HUES48 (cell line): ENCODE measurements around the gene ARL8A.
"Not testable (repeated sequence)": the region's sequence is repeated elsewhere in the genome, so short reads cannot be mapped to it uniquely, and the experiment has no call there.

Experiments used
- H3K27ac ChIP-seq: one replicate; pipeline ENCODE4 v1.7.0; 2013; ENCODE audit warnings: low read depth, low read length, inconsistent platforms
- H3K27me3 ChIP-seq: 2 replicates; pipeline ENCODE4 v1.6.1; 2013; ENCODE audit warnings: mild to moderate bottlenecking, low read length; ENCODE audit not compliant: control insufficient read depth, insufficient read depth
- H3K36me3 ChIP-seq: 2 replicates; pipeline ENCODE4 v1.6.1; 2013; ENCODE audit warnings: low read length; ENCODE audit not compliant: control insufficient read depth, insufficient read depth
- H3K4me1 ChIP-seq: 2 replicates; pipeline ENCODE4 v1.6.1; 2013; ENCODE audit warnings: mild to moderate bottlenecking, low read length; ENCODE audit not compliant: control insufficient read depth, insufficient read depth
- H3K4me3 ChIP-seq: 2 replicates; pipeline ENCODE4 v1.5.1; 2013; ENCODE audit warnings: mild to moderate bottlenecking, low read depth, low read length
- H3K9ac ChIP-seq: 2 replicates; pipeline ENCODE4 v1.6.1; 2013; ENCODE audit warnings: mild to moderate bottlenecking, low read depth, low read length, moderate library complexity
- H3K9me3 ChIP-seq: 2 replicates; pipeline ENCODE4 v1.6.1; 2013; ENCODE audit warnings: low read length; ENCODE audit not compliant: control insufficient read depth, insufficient read depth

Gene ARL8A

DNA sequence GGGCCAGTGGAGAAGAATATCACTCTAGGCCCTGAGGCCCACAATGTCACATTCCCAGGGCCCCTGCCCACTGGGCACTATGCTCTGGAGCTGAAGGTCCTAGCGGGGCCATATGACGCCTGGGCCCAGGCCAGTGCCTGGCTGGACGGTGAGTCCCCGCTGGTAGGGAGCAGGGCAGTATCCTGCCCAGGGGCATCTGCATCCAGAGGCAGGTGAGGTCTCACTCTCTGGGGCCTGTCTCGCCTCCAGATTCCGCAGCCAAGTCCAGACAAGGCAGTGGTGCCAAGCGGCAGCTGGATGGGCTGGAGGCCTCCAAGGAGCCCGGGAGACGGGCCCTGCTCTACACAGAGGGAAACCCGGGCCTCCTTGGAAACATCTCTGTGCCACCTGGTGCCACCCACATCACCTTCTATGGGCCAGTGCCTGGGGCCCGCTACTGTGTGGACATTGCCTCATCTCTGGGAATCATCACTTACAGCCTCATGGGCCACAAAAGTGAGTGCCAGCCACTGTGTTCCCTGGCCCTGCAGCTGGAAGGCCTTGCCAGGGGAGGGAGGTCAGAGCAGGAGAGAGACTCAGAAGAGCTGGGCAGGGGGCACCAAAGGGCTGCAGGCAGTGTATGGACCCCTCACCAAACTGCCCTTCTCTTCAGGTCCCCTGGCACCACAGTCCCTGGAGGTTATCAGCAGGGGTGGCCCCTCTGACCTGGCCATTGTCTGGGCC, 26.9 kb upstream of the ARL8A start:
- H3K4me1 ChIP-seq = no peaks in the 10 kb centered on the region
- no peak overlapping the region for H3K9ac ChIP-seq
- H3K4me3 ChIP-seq = no peak overlapping the region
- no peak overlapping the region for H3K27ac ChIP-seq
- no peaks in the 10 kb centered on the region for H3K9me3 ChIP-seq
- H3K27me3 ChIP-seq = no peaks in the 10 kb centered on the region
- H3K36me3 ChIP-seq = no peaks in the 10 kb centered on the region

DNA sequence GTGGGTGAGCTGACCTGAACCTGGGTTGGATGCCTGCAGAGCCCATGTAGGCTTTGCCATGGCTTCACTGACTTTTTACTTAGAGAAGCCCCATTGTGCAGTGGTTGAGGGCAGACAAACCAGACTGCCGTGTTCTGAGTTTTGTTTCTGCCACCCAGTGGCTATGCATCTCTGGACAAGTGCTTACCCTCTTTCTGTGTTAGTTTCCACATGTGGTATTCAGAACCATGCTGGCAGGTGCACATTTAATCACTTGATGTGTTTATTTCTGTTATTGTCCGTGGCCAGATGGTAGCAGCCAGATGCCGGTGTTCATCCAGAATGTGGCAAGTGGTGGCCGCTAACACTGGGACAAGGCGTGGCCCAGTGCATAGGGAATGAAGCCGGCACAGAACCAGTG, 26.2 kb upstream of the ARL8A start:
- H3K27ac ChIP-seq = no peak overlapping the region
- H3K4me1 ChIP-seq = peaks cover 3% of the 10 kb centered on the region; the same call in 1 of the 2 replicates

DNA sequence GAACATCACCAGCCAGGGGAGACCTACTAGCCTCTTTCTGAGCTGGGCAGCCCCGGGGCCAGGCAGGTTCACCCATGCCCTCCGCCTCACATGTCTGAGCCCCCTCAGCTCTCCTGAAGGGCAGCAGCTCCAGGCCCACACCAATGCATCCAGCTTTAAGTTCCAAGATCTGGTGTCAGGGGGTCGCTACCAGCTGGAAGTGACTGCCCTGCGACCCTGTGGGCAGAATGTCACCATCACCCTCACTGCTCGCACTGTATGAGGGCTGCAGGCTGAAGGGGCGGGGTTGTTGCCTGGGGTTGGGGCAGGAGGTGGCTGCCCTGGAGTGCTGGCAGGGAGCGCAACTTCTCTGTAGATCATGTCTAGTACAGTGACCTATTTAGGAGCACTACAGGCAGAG, 24.3 kb upstream of the ARL8A start:
- no peaks in the 10 kb centered on the region for H3K9me3 ChIP-seq
- peaks cover 6% of the 10 kb centered on the region; the same call in 1 of the 2 replicates for H3K4me1 ChIP-seq
- no peaks in the 10 kb centered on the region for H3K27me3 ChIP-seq
- no peak overlapping the region for H3K9ac ChIP-seq
- H3K27ac ChIP-seq = no peak overlapping the region
- no peak overlapping the region for H3K4me3 ChIP-seq
- no peaks in the 10 kb centered on the region for H3K36me3 ChIP-seq

More for the DNA sequence above, 26.2 kb upstream of the ARL8A start:
- Histone ChIP-seq H3K36me3 (no peaks in the 10 kb centered on the region), H3K9me3 (no peaks in the 10 kb centered on the region), H3K9ac (no peak overlapping the region), H3K4me3 (no peak overlapping the region), H3K27me3 (no peaks in the 10 kb centered on the region)

GRCh38 chr1:202167708-202168415, 23.3 kb upstream of the ARL8A start:
- H3K27ac ChIP-seq = no peak overlapping the region
- H3K9ac ChIP-seq = no peak overlapping the region
- H3K36me3 ChIP-seq = no peaks in the 10 kb centered on the region
- H3K9me3 ChIP-seq = no peaks in the 10 kb centered on the region
- H3K4me3 ChIP-seq = no peak overlapping the region
- H3K4me1 ChIP-seq = peaks cover 6% of the 10 kb centered on the region; the same call in 1 of the 2 replicates
- no peaks in the 10 kb centered on the region for H3K27me3 ChIP-seq

DNA sequence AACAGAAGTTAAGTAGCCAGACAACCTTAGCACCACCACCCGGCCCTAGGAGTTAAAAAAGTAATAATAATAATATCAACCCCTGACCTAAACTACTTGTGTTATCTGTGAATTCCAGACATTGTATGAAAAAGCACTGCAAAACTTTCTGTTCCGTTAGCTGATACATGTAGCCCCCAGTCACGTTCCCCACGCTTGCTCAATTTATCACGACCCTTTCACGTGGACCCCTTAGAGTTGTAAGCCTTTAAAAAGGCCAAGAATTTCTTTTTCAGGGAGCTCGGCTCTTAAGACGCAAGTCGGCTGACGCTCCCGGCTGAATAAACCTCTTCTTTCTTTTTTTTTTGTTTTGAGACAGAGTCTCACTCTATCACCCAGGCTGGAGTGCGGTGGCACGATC, 22.5 kb upstream of the ARL8A start:
- H3K9ac ChIP-seq, H3K9me3 ChIP-seq, H3K27me3 ChIP-seq, H3K4me3 ChIP-seq, H3K4me1 ChIP-seq, H3K27ac ChIP-seq, H3K36me3 ChIP-seq: not testable (repeated sequence)

DNA sequence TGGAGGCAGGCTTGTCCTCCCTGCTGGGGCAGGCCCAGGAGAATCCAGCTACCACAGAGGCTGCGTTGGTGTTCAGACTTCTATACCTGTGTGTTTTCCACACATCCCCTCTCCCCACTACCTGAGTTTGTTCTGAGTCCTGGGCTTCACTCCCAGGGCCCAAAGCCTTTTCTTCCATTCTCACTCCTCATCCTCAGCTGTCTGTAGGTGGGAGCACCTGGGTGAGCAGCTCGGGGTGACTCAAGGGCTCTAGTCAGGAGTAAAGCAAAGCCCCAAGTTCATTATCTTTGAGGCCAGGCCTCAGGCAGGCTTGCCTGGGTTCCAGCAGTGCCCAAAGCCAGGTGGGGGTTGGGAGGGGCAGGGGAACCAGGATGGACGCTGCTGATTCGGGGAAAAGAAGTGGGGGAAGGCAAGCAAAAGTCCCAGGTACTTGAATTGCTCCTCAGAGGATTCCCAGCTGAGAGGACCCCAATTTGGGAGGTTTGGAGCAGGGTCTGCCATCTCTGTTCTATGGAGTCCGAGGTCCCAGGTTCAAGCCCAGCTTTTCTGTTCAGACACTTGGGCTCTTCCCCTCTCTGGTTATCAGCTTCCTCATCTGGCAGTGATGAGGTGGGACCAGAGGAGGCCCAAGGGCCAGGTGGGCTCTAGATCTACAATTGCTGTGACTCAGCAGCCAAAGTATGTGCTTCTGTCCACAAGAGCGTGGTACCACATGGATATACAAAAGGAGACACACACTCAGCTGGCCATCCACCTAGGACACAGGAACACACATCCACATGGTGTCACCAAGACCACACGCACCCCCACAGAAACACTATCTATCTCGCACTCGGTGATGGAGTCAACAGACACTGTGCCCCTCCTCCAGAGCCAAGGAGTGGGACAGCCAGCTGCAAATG, 21.7 kb upstream of the ARL8A start:
- no peak overlapping the region for H3K27ac ChIP-seq
- H3K9ac ChIP-seq = no peak overlapping the region
- H3K27me3 ChIP-seq = no peaks in the 10 kb centered on the region
- H3K9me3 ChIP-seq = no peaks in the 10 kb centered on the region
- H3K4me3 ChIP-seq = no peak overlapping the region
- H3K4me1 ChIP-seq = peaks cover 6% of the 10 kb centered on the region; the same call in 1 of the 2 replicates
- H3K36me3 ChIP-seq = no peaks in the 10 kb centered on the region

GRCh38 chr1:202165267-202165941, 20.9 kb upstream of the ARL8A start:
- Histone ChIP-seq H3K9ac (no peak overlapping the region), H3K4me3 (no peak overlapping the region), H3K27ac (no peak overlapping the region), H3K4me1 (peaks cover 6% of the 10 kb centered on the region; the same call in 1 of the 2 replicates), H3K36me3 (no peaks in the 10 kb centered on the region), H3K27me3 (no peaks in the 10 kb centered on the region), H3K9me3 (no peaks in the 10 kb centered on the region)

DNA sequence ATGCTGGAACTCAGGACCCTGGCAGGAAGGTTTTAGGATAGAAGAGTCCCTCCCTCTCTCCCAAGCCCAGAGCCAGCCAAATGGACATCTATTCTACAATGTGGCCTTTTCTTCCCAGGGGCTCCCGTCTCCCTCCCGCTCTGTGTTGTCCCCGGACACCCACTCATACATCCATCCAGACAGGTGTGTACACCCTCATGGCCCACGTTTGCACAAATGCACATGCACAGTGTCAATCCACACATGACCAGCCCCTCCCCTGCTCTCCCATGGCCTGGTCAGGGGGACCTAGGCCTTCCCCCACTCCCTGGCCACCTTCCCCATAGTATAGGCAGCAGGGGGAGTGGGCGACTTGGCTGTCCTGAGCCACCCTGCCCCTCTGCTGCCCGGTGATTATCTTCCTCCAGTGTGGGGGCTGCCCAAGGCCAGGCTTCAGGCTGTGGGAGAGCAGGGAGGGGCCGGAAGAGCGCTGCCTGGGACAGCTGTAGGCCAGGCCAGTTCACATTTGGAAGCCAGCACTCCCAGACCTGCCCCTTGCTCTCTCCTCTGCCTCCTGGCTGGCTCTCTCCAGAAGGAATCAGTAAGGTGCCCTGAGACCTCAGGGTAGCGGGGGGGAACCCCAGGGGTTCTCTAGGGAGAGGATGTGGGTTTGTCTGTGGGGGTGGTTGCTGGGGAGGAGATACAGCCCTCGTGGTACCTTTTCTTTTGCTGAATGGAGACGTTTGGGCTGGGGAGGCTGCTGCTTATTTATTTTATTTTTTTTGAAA, 19.9 kb upstream of the ARL8A start:
- Histone ChIP-seq H3K27me3 (no peaks in the 10 kb centered on the region), H3K36me3 (no peaks in the 10 kb centered on the region), H3K9ac (no peak overlapping the region), H3K27ac (no peak overlapping the region), H3K4me1 (peaks cover 13% of the 10 kb centered on the region; the same call in 1 of the 2 replicates), H3K4me3 (no peak overlapping the region), H3K9me3 (no peaks in the 10 kb centered on the region)

DNA sequence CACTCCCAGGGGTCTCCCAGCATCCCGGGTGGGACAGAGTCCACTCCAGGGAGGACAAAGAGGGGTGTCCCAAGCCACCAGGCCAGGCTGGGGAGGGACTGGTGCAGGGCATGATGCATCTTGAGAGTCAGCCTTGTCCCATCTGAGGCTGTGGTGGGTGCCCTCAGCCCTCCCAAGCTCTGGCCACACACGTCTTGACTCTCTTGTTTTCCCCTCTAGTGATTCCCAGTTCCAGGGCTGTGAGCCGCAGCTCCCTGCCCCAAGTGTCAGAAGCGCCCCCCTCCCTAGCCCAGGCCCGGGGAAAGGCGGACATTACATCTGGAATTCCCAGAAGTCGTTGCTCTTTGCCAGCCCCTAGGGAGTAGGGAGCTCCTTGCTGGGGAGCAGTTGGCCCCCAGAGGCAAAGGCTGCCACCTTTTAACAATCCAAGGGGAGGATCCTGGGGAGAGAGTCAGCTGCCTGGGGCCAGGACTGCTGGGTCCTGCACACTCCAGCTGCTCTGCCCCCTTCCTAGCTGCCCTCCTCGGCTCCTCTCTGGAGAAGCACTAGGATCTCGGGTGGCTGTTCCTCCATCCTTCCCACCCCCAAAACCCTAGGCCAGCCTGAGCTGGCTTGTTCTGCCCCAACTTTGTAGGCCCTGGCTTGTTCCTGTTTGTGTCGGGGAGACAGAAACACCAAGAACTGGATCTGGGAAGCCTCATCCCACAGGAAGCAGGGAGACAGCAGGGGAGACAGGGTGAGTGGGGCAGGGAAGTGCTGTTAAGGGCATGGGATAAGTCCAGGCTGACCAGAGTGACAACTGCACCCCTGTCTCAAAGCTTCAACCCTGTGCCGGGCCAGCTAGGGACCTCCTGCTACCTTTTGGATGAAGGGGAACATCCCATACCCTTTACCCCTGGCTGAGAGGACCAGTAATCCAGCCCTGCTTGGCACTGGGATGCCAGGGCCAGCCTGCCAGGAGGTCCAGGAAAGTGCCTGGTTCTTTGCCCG, 19.0 kb upstream of the ARL8A start:
- no peak overlapping the region for H3K9ac ChIP-seq

More for the DNA sequence above, 19.0 kb upstream of the ARL8A start:
- no peaks in the 10 kb centered on the region for H3K27me3 ChIP-seq
- H3K27ac ChIP-seq = no peak overlapping the region
- no peak overlapping the region for H3K4me3 ChIP-seq
- H3K9me3 ChIP-seq = no peaks in the 10 kb centered on the region
- H3K4me1 ChIP-seq = peaks cover 20% of the 10 kb centered on the region; the same call in 1 of the 2 replicates
- no peaks in the 10 kb centered on the region for H3K36me3 ChIP-seq
